Measurements from ENCODE around the gene NAT9.

DNA sequence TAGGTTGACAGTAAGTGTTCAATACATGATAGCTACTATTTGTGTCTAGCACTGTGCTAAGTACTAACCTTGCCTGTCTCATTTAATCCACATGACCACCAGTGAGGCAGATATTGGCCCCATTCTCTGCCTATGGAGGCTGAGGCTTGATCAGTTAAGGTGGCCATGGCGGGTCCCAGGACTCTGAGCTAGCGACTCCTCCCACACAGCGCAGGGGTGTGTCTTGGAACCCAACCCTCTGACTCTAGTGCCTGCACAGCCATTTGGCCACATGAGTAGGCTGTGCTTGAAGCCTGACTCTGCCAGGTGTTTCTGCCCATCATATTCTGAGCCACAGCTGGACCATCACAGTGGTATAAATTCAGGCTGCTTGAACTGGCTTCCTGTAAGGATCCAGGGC is 21.3 kb downstream of the NAT9 start:
- TF ChIP-seq CEBPB (IDR thresholded peaks at IDR 0.05; ENCODE audit: low read depth, low read length) (no peak), CTCF (conservative IDR thresholded peaks at IDR 0.05; ENCODE audit: low read depth, low read length) (no peak), POLR2A (IDR thresholded peaks at IDR 0.05; ENCODE audit: low read depth, low read length) (no peak), RFX5 (IDR thresholded peaks at IDR 0.05; ENCODE audit: low read depth, low read length) (no peak), NFE2L2 (IDR thresholded peaks at IDR 0.05; ENCODE audit: low read depth, low read length) (no peak), MAZ (IDR thresholded peaks at IDR 0.05; ENCODE audit: borderline replicate concordance, low read depth, low read length) (no peak), RAD21 (IDR thresholded peaks at IDR 0.05; ENCODE audit: low read length) (no peak), FOS (IDR thresholded peaks at IDR 0.05; ENCODE audit: low read depth, low read length) (no peak)
- TF ChIP-seq, protein P1, sequence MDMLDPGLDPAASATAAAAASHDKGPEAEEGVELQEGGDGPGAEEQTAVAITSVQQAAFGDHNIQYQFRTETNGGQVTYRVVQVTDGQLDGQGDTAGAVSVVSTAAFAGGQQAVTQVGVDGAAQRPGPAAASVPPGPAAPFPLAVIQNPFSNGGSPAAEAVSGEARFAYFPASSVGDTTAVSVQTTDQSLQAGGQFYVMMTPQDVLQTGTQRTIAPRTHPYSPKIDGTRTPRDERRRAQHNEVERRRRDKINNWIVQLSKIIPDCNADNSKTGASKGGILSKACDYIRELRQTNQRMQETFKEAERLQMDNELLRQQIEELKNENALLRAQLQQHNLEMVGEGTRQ (IDR thresholded peaks at IDR 0.05; ENCODE audit: low read depth, low read length): no peak

Data from IMR-90 (cell line).